GM12892 (cell line): ENCODE data around the gene DENND2D.

ENCODE experiments used
- POLR2A ChIP-seq: IDR thresholded peaks from 2 replicates; pipeline ENCODE4 v1.6.1; 2011; ENCODE audit warnings: low read depth, low read length, control low read depth
- POLR2AphosphoS5 ChIP-seq: IDR thresholded peaks from 2 replicates; pipeline ENCODE4 v1.6.1; 2011; ENCODE audit warnings: low read depth, low read length, control low read depth

GRCh38 chr1:111139324-111139955 is 61.0 kb downstream of the DENND2D start:
- TF ChIP-seq POLR2A (no peak), POLR2AphosphoS5 (peak; percentile 60; the same call in 1 of the 2 replicates)
